ENCODE data around the gene PXT1. TPM values are rescaled to one million over a fixed set of nuclear protein-coding genes. Genes with fewer than 3 reads are reported as not detected.

PXT1 gene
- total RNA-seq, 1 experiment from 2014 or later, result not detected

DNA sequence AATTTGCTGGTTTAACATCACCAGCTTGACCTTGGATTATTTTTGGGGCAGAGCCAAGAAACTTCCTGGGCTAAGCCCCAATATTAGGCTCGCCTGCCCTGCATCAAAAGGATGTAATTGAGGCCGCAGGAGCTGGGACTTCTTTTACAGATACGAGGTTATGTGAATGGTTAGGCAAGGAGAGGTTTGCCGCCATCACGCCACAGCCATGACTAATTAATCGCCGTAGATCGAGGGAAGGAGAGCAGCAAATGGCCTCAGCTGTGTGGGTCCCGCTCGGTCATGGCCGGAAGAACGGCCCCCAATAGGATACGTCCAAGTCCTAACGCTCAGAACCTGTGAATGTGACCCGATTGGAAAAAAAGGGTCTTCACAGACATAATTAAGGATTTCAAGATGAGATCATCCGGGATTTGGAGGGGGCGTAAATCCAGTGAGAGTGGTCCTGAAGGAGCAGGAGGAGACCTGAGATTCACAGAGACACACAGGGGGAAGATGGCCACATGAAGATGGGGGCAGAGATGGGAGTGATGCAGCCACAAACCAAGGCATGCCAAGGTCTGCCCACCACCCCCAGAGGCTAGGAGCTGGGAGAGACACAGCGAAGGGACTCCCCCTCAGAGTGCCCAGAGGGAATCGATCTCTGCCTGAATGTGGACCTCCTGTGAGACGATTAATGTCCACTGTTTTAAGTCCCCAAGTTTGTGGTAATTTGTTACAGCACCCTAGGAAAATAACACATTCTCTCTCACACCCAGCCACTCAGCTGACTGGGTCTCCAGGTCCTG, 96.0 kb downstream of the PXT1 start:
- no peak for DNase-seq (ENCODE audit: low read depth)

GRCh38 chr6:36345681-36346466, 96.8 kb downstream of the PXT1 start:
- no peak for DNase-seq (ENCODE audit: low read depth)

- no peak for DNase-seq (ENCODE audit: low read depth)
These were observed 99.5 kb downstream of the PXT1 start for GRCh38 chr6:36343109-36343680.

- peak; percentile 77 for DNase-seq (ENCODE audit: low read depth)
These were observed 101.8 kb downstream of the PXT1 start for GRCh38 chr6:36340618-36341454.

Other genes with a start within 250 kb of the PXT1 start
- gene BRPF3, start 246.1 kb downstream of the PXT1 start, total RNA-seq (2014; rRNA removed; shearing (Covaris generic)), result 7.2 and 10.0 TPM in 2 replicates
- not detected in 2 replicates for gene PNPLA1, start 172.8 kb downstream of the PXT1 start, total RNA-seq (2014; rRNA removed; shearing (Covaris generic))
- not detected in 2 replicates for gene BNIP5, start 106.0 kb downstream of the PXT1 start, total RNA-seq (2014; rRNA removed; shearing (Covaris generic))
- 0.69 and 0.83 TPM in 2 replicates for gene ETV7, start 55.2 kb downstream of the PXT1 start, total RNA-seq (2014; rRNA removed; shearing (Covaris generic))
- gene KCTD20, start 146 bp upstream of the PXT1 start, total RNA-seq (2014; rRNA removed; shearing (Covaris generic)), result 93.1 and 107 TPM in 2 replicates
- 22.2 and 31.6 TPM in 2 replicates for gene STK38, start 104.6 kb upstream of the PXT1 start, total RNA-seq (2014; rRNA removed; shearing (Covaris generic))
- 259 and 472 TPM in 2 replicates for gene SRSF3, start 151.5 kb upstream of the PXT1 start, total RNA-seq (2014; rRNA removed; shearing (Covaris generic))
- 38.4 and 48.8 TPM in 2 replicates for gene CDKN1A, start 235.9 kb upstream of the PXT1 start, total RNA-seq (2014; rRNA removed; shearing (Covaris generic))